IMR-90 (cell line): ENCODE measurements around the gene ENDOU. TPM values are rescaled to one million over a fixed set of nuclear protein-coding genes. Genes with fewer than 3 reads are reported as not detected.

Experiments used
- ATAC-seq: fragments of 200-7000 bp; cut with Tn5 transposase; 2 replicates; pipeline ENCODE4 v1.9.1; 2020; ENCODE audit warnings: low read depth, mild to moderate bottlenecking, moderate library complexity
- BruUV-seq: library from RNA; stranded (reverse); fragments of 400-500 nt; replicated peaks from 2 replicates; lab custom pipeline; 2021; lab: Mats Ljungman, UMichigan
- CTCF ChIA-PET: fragments of 300-600 bp; formaldehyde crosslinking; extraction: SDS; loops from one replicate; lab custom pipeline; 2021; ENCODE audit warnings: antibody characterized with exemption; lab: Yijun Ruan, JAX
- POLR2A ChIA-PET: fragments of 300-600 bp; sonication (Branson Sonifier 250); formaldehyde crosslinking; loops from one replicate; lab custom pipeline; 2022; ENCODE audit warnings: antibody characterized with exemption; ENCODE audit not compliant: unreplicated experiment; lab: Charles Lee
- DNase-seq: peaks from one replicate; pipeline ENCODE4 v3.0.0; 2013
- H2AFZ ChIP-seq: replicated peaks from 2 replicates; pipeline ENCODE3; 2013; ENCODE audit warnings: low read length, mild to moderate bottlenecking; ENCODE audit not compliant: poor library complexity
- H2AK5ac ChIP-seq: 2 replicates; pipeline ENCODE4 v1.6.1; 2013; ENCODE audit warnings: low read depth, low read length, inconsistent platforms
- H2AK9ac ChIP-seq: replicated peaks from 2 replicates; pipeline ENCODE3; 2013; ENCODE audit warnings: mild to moderate bottlenecking, low read depth, low read length, moderate library complexity; ENCODE audit not compliant: poor library complexity
- H2BK120ac ChIP-seq: 2 replicates; pipeline ENCODE4 v1.6.1; 2013; ENCODE audit warnings: low read depth, low read length, inconsistent platforms
- H2BK15ac ChIP-seq: 3 replicates; pipeline ENCODE4 v1.6.1; 2013; ENCODE audit warnings: low read depth, low read length, inconsistent platforms
- H2BK20ac ChIP-seq: 2 replicates; pipeline ENCODE4 v1.6.1; 2013; ENCODE audit warnings: low read depth, mild to moderate bottlenecking, inconsistent platforms, low read length, moderate library complexity
- H2BK5ac ChIP-seq: 2 replicates; pipeline ENCODE4 v1.6.1; 2013; ENCODE audit warnings: mild to moderate bottlenecking, low read depth, low read length, inconsistent platforms; ENCODE audit not compliant: poor library complexity, severe bottlenecking
- H3K14ac ChIP-seq: replicated peaks from 2 replicates; pipeline ENCODE4 v1.6.1; 2013; ENCODE audit warnings: low read depth, low read length, inconsistent platforms
- H3K18ac ChIP-seq: 2 replicates; pipeline ENCODE4 v1.6.1; 2013; ENCODE audit warnings: low read depth, low read length, control low read depth
- H3K23ac ChIP-seq: 2 replicates; pipeline ENCODE4 v1.6.1; 2013; ENCODE audit warnings: low read depth, low read length, inconsistent platforms
- H3K27ac ChIP-seq: 2 replicates; pipeline ENCODE4 v1.5.1; 2013; ENCODE audit warnings: mild to moderate bottlenecking, control low read depth, low read length; ENCODE audit not compliant: insufficient read depth
- H3K27me3 ChIP-seq: 2 replicates; pipeline ENCODE4 v1.6.1; 2013; ENCODE audit warnings: low read length; ENCODE audit not compliant: control insufficient read depth, insufficient read depth
- H3K36me3 ChIP-seq: 2 replicates; pipeline ENCODE4 v1.6.1; 2013; ENCODE audit warnings: low read length, mixed read lengths; ENCODE audit not compliant: control insufficient read depth, insufficient read depth
- H3K4ac ChIP-seq: 2 replicates; pipeline ENCODE4 v1.6.1; 2013; ENCODE audit warnings: low read depth, low read length, inconsistent platforms
- H3K4me1 ChIP-seq: 2 replicates; pipeline ENCODE4 v1.6.1; 2013; ENCODE audit warnings: low read length, mixed read lengths; ENCODE audit not compliant: control insufficient read depth, insufficient read depth
- H3K4me2 ChIP-seq: 2 replicates; pipeline ENCODE4 v1.6.1; 2013; ENCODE audit warnings: low read depth, mild to moderate bottlenecking, control low read depth, low read length, moderate library complexity
- H3K4me3 ChIP-seq: 2 replicates; pipeline ENCODE4 v1.5.1; 2013; ENCODE audit warnings: low read depth, mild to moderate bottlenecking, control low read depth, low read length, moderate library complexity; ENCODE audit not compliant: insufficient read depth
- H3K56ac ChIP-seq: 2 replicates; pipeline ENCODE4 v1.6.1; 2013; ENCODE audit warnings: low read length, inconsistent platforms; ENCODE audit not compliant: insufficient read depth; ENCODE audit errors: extremely low read depth
- H3K79me1 ChIP-seq, 2 experiments: 2 replicates each; pipeline ENCODE4 v1.6.1; 2013; ENCODE audit warnings: low read length in 2 of 2, inconsistent platforms in 1 of 2, low read depth in 1 of 2
- H3K9ac ChIP-seq: 2 replicates; pipeline ENCODE4 v1.6.1; 2013; ENCODE audit warnings: low read depth, low read length, control low read depth
- H3K9me1 ChIP-seq: 2 replicates; pipeline ENCODE4 v1.6.1; 2013; ENCODE audit warnings: low read length, inconsistent platforms; ENCODE audit not compliant: insufficient read depth
- H3K9me3 ChIP-seq: 2 replicates; pipeline ENCODE4 v1.6.1; 2013; ENCODE audit warnings: low read length; ENCODE audit not compliant: control insufficient read depth, insufficient read depth
- H4K20me1 ChIP-seq: 2 replicates; pipeline ENCODE4 v1.6.1; 2013; ENCODE audit warnings: low read length, inconsistent platforms; ENCODE audit not compliant: insufficient read depth
- H4K5ac ChIP-seq: 2 replicates; pipeline ENCODE4 v1.6.1; 2013; ENCODE audit warnings: mild to moderate bottlenecking, low read depth, low read length, control low read depth
- H4K8ac ChIP-seq, 2 experiments: 2 replicates each; pipeline ENCODE4 v1.6.1; 2013; ENCODE audit warnings: low read depth in 2 of 2, low read length in 2 of 2, control low read depth in 1 of 2, inconsistent platforms in 1 of 2
- H4K91ac ChIP-seq: 2 replicates; pipeline ENCODE4 v1.6.1; 2013; ENCODE audit warnings: low read depth, low read length, inconsistent platforms; ENCODE audit not compliant: insufficient read depth
- BHLHE40 ChIP-seq: fragments of 150-350 bp; IDR thresholded peaks from 2 replicates; pipeline ENCODE4 v1.6.1; 2016; ENCODE audit warnings: mild to moderate bottlenecking, low read depth, low read length
- MXI1 ChIP-seq: IDR thresholded peaks from 2 replicates; pipeline ENCODE4 v1.6.1; 2012; ENCODE audit warnings: low read depth, mild to moderate bottlenecking, low read length, moderate library complexity, borderline replicate concordance
- NFE2L2 ChIP-seq: fragments of 150-350 bp; IDR thresholded peaks from 2 replicates; pipeline ENCODE4 v1.6.1; 2016; ENCODE audit warnings: low read depth, mild to moderate bottlenecking, low read length
- RFX5 ChIP-seq: IDR thresholded peaks from 2 replicates; pipeline ENCODE4 v1.8.0; 2012; ENCODE audit warnings: low read depth, mild to moderate bottlenecking, low read length, moderate library complexity
- WGBS, 2 experiments: methylation state at CpG; one replicate each; pipeline versions ENCODE4 v1.1.5 to v1.1.7; 2013; ENCODE audit warnings: missing lambda C conversion rate in 2 of 2; ENCODE audit not compliant: insufficient read length in 1 of 2; ENCODE audit errors: extremely low coverage in 2 of 2; 5-methylcytosine and 5-hydroxymethylcytosine counted together
- dilution Hi-C: fragments of 300-500 bp; cut with HindIII; formaldehyde crosslinking; loops from one replicate; pipeline ENCODE4 v1.14.3; 2018; ENCODE audit warnings: low sequenced_read_pairs; ENCODE audit not compliant: unreplicated experiment
- in situ Hi-C: fragments of 300-500 bp; cut with MboI; formaldehyde crosslinking; loops from 3 replicates; pipeline ENCODE4 v1.14.3; 2019; ENCODE audit warnings: low sequenced_read_pairs, inconsistent platforms, mixed read lengths
- intact Hi-C: fragments of 100-400 bp; cut with micrococcal nuclease; formaldehyde crosslinking; loops from 2 replicates; pipeline ENCODE4 v1.10.0; 2022
- polyA plus RNA-seq, 3 experiments: library from polyadenylated mRNA; depleted of rRNA; stranded (reverse); fragments of >200 nt; gene quantifications; 2 replicates each; pipeline ENCODE4 v1.2.3, GENCODE V29; 2012; ENCODE audit warnings: low replicate concordance in 1 of 3
- total RNA-seq: library from RNA; depleted of rRNA; stranded (reverse); fragments of >200 nt; gene quantifications from 2 replicates; pipeline ENCODE4 v1.2.3, GENCODE V29; 2012

Gene ENDOU
- total and polyA plus RNA-seq, 2 of the 4 experiments (the other 2 are of a cell fraction) = under 0.01 to 0.09 TPM

DNA sequence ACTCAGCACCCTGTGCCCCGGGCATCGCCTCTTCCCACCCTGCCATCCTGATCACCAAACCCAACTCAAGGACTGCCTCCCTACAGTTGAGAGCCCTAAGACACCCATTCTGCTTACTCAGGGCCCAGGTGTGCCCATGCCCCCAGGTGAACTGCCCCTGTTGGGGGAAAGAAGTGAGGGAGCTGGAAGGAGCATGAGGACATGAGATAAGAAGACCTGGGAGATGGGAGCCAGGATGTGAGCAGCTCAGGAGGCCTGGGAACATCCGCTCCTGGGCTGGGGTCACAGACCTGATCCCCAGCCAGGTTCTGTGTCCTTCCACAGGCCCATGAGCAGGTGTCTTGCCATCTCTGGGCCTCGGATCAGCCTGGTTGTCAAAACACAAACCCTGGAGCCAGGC, 26.8 kb upstream of the ENDOU start:
- in situ Hi-C loops = no loop called here
- no peak overlapping the region for H2AFZ ChIP-seq
- DNase-seq = no peak
- intact Hi-C loops = no loop called here
- H3K56ac ChIP-seq = no peak overlapping the region
- H3K36me3 ChIP-seq = no peaks in the 10 kb centered on the region
- H3K4ac ChIP-seq = no peak overlapping the region
- H3K4me1 ChIP-seq = peaks cover 12% of the 10 kb centered on the region
- H2BK5ac ChIP-seq = peak overlapping the region; percentile 10
- TF ChIP-seq RFX5 = no peak
- TF ChIP-seq BHLHE40 = no peak
- no peak for TF ChIP-seq NFE2L2
- no peak for TF ChIP-seq MXI1
- H2BK15ac ChIP-seq = no peak overlapping the region
- peaks cover 9% of the 10 kb centered on the region; the same call in 1 of the 2 replicates for H3K9me1 ChIP-seq
- H3K18ac ChIP-seq = no peak overlapping the region
- no peak overlapping the region for H2BK20ac ChIP-seq
- H4K8ac ChIP-seq = no peak overlapping the region
- H3K79me1 ChIP-seq = no peaks in the 10 kb centered on the region
- peak overlapping the region; percentile 65; the same call in 1 of the 2 replicates for H2AK5ac ChIP-seq
- ATAC-seq = no peak
- H4K5ac ChIP-seq = no peak overlapping the region
- H3K27me3 ChIP-seq = peaks cover 5% of the 10 kb centered on the region; the same call in 1 of the 2 replicates
- no peak overlapping the region for H3K23ac ChIP-seq
- H2AK9ac ChIP-seq = peak overlapping the region; percentile 71
- H3K14ac ChIP-seq = no peak overlapping the region
- ChIA-PET CTCF (interaction anchor here (1.5 kb wide), 1 partner anchor 10 kb away, joined by 10 read pairs; no protein-coding TSS in a partner anchor), POLR2A (no interaction called here)
- no peak overlapping the region for H3K9ac ChIP-seq
- H3K9me3 ChIP-seq = no peaks in the 10 kb centered on the region
- H3K27ac ChIP-seq = no peak overlapping the region
- no peak overlapping the region for H3K4me3 ChIP-seq
- H2BK120ac ChIP-seq = no peak overlapping the region
- no peak overlapping the region for H3K4me2 ChIP-seq
- no peaks in the 10 kb centered on the region for H4K20me1 ChIP-seq
- no TSS peak for BruUV-seq
- 100% methylated on average over 1 of the region's 4 CpGs; no CpG with 5 or more reads in 1 of the 2 experiments for WGBS, 2 experiments
- no peak overlapping the region for H4K91ac ChIP-seq
- dilution Hi-C loops = no loop called here
